GM21737 (cell line): Measurements from ENCODE around the gene PIGT.
A peak's percentile ranks its signal among the peaks of the same experiment; 100 is the strongest.

Experiments used
- ATAC-seq: cut with Tn5 transposase; IDR thresholded peaks from one replicate; pipeline ENCODE4 v1.9.1; 2021; ENCODE audit warnings: mild to moderate bottlenecking, moderate library complexity; ENCODE audit not compliant: unreplicated experiment

PIGT gene

GRCh38 chr20:45427236-45428149, 11.6 kb downstream of the PIGT start:
- ATAC-seq = no peak

DNA sequence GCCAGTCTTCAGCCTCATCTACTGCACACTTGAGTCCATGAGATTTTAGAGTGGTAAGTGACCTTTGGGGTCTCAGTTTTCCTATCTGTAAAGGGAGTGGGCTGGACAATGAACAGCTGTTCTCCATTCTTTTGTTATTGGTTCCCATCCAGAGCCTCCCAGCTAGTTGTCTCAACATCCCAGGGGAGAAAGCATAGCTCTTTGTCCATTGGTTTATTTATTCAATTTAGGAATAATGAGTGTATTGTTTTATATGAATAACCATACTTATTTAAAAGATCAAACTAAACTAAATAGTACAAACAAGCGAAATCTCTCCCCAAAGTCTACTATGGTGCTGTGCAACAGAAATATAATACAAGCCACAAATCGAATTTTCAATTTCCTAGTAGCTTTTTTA, 13.7 kb downstream of the PIGT start:
- no peak for ATAC-seq

DNA sequence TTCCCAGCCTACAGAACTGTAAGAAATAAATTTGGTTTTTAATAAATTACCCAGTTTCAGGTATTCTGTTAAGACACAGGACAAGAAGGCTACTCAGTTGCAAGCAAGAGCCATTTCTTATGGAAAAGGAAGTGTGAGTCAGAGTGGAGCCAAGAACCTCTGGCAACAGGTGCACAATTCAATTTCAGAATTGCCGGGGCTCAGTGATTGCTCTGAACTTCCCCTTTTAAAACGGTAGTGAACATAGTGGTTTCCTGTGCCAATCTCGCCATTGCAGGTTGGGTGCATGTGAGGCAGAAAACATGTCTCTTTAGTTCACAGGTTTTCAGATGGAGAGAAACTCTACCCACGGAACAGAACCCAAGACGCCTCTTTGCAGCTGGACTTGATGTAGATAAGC, 16.4 kb downstream of the PIGT start:
- no peak for ATAC-seq

DNA sequence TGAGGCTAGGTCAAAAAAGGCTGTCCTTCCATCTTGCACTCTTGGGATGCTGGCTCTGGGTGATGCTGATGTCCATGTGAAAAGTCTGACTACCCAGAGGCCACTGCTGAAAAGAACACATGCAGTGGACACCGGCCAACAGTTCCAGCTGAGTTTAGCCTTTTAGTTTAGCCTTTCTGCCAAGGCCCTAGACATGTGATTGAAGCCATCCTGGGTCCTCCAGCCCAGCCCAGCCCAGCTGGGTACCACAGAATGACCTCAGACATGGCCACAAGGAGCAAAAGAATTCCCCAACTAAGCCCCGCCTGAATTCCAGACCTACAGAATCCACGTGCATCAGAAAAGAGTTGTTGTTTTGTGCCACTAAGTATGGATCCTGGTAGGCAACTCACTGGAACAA, 17.4 kb downstream of the PIGT start:
- ATAC-seq = no peak

GRCh38 chr20:45433976-45434375, 18.0 kb downstream of the PIGT start:
- ATAC-seq = no peak

- ATAC-seq = peak; percentile 84
Measured at GRCh38 chr20:45436732-45437485, 21.0 kb downstream of the PIGT start.

DNA sequence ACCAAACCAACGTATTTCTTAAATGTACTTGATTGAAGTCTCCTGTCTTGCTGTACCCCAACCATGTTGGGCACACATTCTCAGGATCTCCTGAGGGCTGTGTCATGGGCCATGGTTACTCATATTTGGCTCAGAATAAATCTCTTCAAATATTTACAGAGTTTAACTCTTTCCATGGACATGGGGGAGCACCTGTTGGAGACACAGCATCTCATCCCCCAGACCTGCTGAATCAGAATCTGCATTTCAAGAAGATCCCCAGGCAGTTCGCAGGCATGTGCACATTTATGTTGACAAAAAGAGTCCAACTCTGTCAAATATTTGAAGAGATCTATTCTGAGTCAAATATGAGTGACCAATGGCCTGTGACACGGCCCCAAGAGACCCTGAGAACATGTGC, 24.5 kb downstream of the PIGT start:
- no peak for ATAC-seq

- ATAC-seq = no peak
Measured at GRCh38 chr20:45440891-45441685, 25.1 kb downstream of the PIGT start.

GRCh38 chr20:45441746-45442145, 25.8 kb downstream of the PIGT start:
- no peak for ATAC-seq

DNA sequence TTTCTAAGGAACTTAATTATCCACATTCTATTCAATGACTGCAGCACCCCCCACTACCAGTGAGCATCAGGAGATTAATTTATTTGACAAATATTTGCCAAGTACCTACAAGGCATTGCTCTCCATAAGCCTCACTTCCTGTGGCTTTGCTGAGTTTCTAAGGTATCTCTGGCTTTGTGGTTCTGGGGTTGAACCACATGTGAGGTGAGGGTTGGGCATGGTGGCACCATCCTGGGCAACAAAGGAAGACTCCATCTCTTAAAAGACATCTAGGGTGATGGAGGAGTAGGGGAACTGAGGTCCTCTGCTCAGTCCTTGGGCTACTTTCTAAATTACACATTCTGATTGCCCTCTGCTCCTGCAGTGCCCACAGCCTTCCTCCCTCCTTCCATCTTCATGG, 28.1 kb downstream of the PIGT start:
- no peak for ATAC-seq

DNA sequence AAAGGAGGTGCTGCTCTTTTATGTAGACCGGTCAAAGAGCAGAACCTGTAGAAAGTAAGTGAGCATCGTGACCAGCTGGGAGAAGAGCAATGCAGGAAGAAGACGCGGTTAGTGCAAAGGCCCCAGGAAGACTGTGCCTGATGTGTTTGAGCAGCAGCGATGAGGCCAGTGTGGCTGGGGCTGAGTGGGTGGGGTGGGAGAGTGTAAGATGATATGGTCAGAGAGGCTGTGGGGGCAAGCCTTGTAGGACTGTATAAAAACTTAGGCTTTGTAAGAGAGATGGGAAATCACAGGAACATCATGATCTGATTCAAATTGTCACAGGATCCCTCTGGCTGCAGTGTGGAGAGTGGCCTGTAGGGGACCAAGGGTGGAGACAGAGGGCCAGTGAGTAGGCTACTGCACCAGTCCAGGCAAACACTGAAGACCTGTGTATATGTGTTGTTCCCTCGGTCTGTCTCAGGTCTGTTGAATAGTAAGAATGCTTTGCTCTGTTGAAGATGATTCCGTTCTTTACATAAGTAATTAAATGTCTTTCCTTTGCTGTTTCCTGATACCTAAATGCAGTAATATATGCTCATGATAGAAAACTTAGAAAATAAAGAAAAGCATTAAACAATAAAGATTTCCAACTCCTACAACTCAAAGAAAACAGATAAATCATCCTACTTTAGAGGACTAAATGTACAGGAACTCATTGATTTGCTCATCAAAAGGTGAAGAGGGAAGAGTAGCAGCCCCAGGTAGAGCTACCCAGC, 30.0 kb downstream of the PIGT start:
- no peak for ATAC-seq

- no peak for ATAC-seq
Measured at GRCh38 chr20:45448270-45448669, 32.3 kb downstream of the PIGT start.

DNA sequence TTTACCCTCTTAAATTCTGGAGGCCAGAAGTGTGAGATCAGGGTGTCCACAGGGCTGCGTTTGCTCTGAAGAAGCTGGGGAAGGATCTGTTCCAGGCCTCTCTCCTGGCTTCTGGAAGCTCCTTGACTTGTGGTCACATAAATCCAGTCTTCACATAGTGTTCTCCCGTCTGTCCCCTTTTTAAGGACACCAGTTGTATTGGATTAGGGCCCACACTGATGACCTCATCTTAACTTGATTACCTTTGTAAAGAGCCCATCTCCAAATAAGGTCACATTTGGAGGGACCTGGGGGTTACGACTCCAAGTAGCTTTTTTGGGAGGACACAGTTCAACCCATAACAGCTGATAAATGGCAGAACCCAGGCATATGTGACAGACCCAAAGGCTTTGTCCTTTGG, 33.6 kb downstream of the PIGT start:
- ATAC-seq = no peak

GRCh38 chr20:45450097-45450818, 34.3 kb downstream of the PIGT start:
- ATAC-seq = no peak

- ATAC-seq = no peak
Measured at GRCh38 chr20:45452238-45452637, 36.3 kb downstream of the PIGT start.

DNA sequence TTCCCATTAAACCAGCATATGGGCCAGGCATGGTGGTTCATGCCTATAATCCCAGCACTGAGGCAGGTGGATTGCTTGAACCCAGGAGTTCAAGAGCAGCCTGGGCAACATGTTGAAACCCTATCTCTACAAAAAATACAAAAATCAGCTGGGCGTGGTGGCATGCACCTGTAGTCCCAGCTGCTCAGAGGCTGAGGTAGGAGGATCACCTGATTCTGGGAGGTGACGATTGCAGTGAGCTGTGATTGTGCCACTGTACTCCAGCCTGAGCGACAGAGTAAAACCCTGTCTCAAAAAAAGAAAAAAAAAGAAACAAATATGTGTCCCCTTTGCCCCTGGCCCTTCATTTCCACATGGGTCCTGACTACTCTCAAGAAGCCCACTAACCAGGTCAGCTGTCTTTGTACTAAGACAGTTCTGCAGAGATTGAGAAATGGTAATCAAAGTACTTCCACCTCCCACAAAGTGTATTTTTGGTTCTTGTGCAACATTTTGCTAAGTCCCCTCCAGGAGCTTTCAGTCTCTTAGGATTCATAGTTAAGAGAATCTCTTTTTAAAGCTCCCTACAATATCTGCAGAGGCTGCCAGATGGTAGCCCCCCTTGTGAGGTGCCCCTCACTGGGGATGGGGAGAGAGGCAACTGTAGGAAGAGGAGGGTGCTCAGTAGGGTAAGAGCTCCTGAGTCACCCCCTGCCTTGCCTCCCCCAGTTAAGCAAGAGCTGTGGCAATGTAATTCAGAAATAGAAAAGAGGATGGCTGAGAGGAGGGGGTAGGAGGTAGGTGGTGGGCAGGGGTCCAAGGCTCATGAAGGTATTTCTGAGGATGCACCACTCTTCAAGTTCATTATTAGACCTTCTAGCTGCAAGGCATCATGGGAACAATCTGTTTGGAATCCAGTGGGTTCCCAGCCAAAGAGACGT, 37.1 kb downstream of the PIGT start:
- no peak for ATAC-seq

DNA sequence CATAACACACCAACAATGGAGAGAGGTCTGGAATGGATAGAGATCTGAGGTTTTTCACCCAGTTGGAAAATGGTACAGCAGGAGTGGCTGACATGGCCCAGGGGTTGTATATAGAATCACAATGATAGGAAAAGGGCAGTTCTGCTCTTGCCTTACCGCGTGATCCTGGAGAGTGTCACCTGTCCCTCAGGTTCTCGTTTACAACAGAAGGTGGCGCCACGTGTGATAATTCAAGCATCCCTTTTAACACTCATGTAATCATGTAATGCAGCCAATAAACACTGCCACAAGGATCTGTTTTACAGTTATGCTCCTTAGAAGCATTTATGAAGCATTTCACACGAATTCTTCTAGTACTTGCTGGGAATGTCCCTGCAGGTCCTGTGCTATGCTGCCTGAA, 40.7 kb downstream of the PIGT start:
- ATAC-seq = no peak

DNA sequence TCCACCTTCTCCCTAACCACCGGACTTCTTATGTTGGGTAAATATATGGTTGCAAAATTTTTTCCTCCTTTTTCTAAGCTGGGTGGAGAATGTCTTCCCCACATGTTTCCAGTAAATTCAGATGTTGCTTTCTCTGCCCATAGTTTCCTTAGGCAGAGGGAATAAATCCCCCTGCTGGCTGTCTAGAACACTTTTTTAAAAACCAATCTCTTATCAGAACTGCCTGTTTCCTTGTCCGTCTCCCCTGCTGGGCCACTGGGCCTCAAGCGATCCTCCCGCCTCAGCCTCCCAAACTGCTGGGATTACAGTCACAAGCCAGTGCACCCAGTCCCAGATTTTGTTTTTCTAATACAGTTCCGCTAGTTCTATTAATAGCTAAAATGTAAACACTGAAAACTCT, 43.7 kb downstream of the PIGT start:
- no peak for ATAC-seq

- no peak for ATAC-seq
Measured at GRCh38 chr20:45461225-45461624, 45.3 kb downstream of the PIGT start.
